CD4-positive, CD25-positive, alpha-beta regulatory T cell (primary cell): Measurements from ENCODE around the gene SMYD5. TPM values are rescaled to one million over a fixed set of nuclear protein-coding genes. Genes with fewer than 3 reads are reported as not detected.

ENCODE experiments used
- ATAC-seq, 2 donors: fragments of 150-1000 bp; cut with Tn5 transposase; one replicate each; pipeline ENCODE4 v1.10.0; 2021; ENCODE audit warnings: low read depth in 2 of 2, moderate number of reproducible peaks in 2 of 2, moderate library complexity in 1 of 2
- DNase-seq, 3 donors: peaks; one replicate each; pipeline versions ENCODE4 v3.0.0 to v3.0.0-alpha.2; 2012 to 2022; ENCODE audit warnings: mixed read lengths in 1 of 3
- H3K27ac ChIP-seq: one replicate; pipeline ENCODE4 v1.7.0; 2013; ENCODE audit warnings: mild to moderate bottlenecking, low read length; ENCODE audit not compliant: insufficient read depth, poor library complexity, severe bottlenecking
- H3K27me3 ChIP-seq: one replicate; pipeline ENCODE4 v1.7.0; 2013; ENCODE audit warnings: low read length; ENCODE audit not compliant: control insufficient read depth, insufficient read depth
- H3K36me3 ChIP-seq: one replicate; pipeline ENCODE4 v1.7.0; 2013; ENCODE audit warnings: mild to moderate bottlenecking, low read length, moderate library complexity; ENCODE audit not compliant: control insufficient read depth, insufficient read depth
- H3K4me1 ChIP-seq: 2 replicates; pipeline ENCODE4 v1.7.0; 2013; ENCODE audit warnings: mild to moderate bottlenecking, low read length; ENCODE audit not compliant: insufficient read depth, control insufficient read depth, poor library complexity, severe bottlenecking
- H3K4me3 ChIP-seq: one replicate; pipeline ENCODE4 v1.7.0; 2013; ENCODE audit warnings: low read depth, mild to moderate bottlenecking, low read length, moderate library complexity
- H3K9me3 ChIP-seq, 2 experiments: 1 replicate in 1 of 2; 2 replicates in 1 of 2; pipeline ENCODE4 v1.7.0; 2013; ENCODE audit warnings: low read length in 2 of 2, mild to moderate bottlenecking in 1 of 2, moderate library complexity in 1 of 2; ENCODE audit not compliant: control insufficient read depth in 2 of 2
- H3K27ac Mint-ChIP-seq, 3 donors: one replicate each; pipeline ENCODE4 v1.8.0; 2020 to 2022; ENCODE audit warnings: mild to moderate bottlenecking in 3 of 3, mixed read lengths in 3 of 3, moderate library complexity in 2 of 3
- H3K27me3 Mint-ChIP-seq: one replicate; pipeline ENCODE4 v1.8.0; 2022; ENCODE audit warnings: mild to moderate bottlenecking, mixed read lengths
- H3K36me3 Mint-ChIP-seq: one replicate; pipeline ENCODE4 v1.8.0; 2020; ENCODE audit warnings: mixed read lengths
- H3K4me1 Mint-ChIP-seq, 4 donors: one replicate each; pipeline ENCODE4 v1.8.0; 2020 to 2022; ENCODE audit warnings: mixed read lengths in 4 of 4, mild to moderate bottlenecking in 1 of 4
- H3K4me3 Mint-ChIP-seq, 4 donors: one replicate each; pipeline ENCODE4 v1.8.0; 2020 to 2022; ENCODE audit warnings: mild to moderate bottlenecking in 4 of 4, mixed read lengths in 4 of 4, moderate library complexity in 3 of 4
- H3K9me3 Mint-ChIP-seq, 7 donors: one replicate each; pipeline ENCODE4 v1.8.0; 2020 to 2022; ENCODE audit warnings: mixed read lengths in 7 of 7, mild to moderate bottlenecking in 3 of 7, moderate library complexity in 2 of 7
- polyA plus RNA-seq, 4 donors: library from polyadenylated mRNA; unstranded; fragments of 300-500 nt; fragmentation: Illumina TruSeq; gene quantifications; one replicate each; pipeline ENCODE4 v1.2.3, GENCODE V29; 2021
- total RNA-seq: library from RNA; stranded (reverse); gene quantifications from one replicate; pipeline ENCODE4 v1.2.3, GENCODE V29; 2022

SMYD5 gene
- total and polyA plus RNA-seq, 5 donors from 2014 or later, result 13.8 to 30.3 (median 18.5) TPM

DNA sequence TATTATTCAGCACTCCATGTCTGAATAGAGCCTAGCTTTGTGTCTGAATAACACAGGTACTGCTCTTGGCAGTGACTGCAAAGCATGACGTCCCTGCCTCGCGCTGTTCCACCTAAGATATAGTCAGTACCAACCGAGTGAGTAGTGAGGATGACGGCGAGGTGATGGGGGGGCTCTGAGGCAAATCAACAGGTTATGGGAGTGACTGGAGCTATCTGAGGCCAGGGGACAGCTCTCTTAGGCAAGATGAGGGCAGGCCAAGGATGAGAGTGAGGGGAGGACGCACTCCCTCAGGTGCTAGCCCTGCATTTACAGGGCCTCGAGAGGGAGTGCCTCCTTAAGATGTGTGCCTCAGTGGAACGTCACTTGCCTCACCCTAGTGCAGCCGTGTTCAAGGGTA is 39.8 kb upstream of the SMYD5 start:
- H3K27ac ChIP-seq, result no peak overlapping the region
- Mint-ChIP-seq H3K4me3 (peak overlapping the region in 2 of 4 donors; percentile 15 to 47), H3K4me1 (peaks cover 0 to 16% (median 9%) of the 10 kb centered on the region in 4 donors), H3K9me3 (peaks cover 0 to 3% (median 0%) of the 10 kb centered on the region in 7 donors), H3K27ac (no peak overlapping the region), H3K36me3 (no peaks in the 10 kb centered on the region), H3K27me3 (peaks cover 42% of the 10 kb centered on the region)
- H3K9me3 ChIP-seq, result no peaks in the 10 kb centered on the region
- no peaks in the 10 kb centered on the region for H3K36me3 ChIP-seq
- H3K4me1 ChIP-seq, result peaks cover 26% of the 10 kb centered on the region
- peaks cover 4% of the 10 kb centered on the region for H3K27me3 ChIP-seq
- DNase-seq (no peak), ATAC-seq (no peak)
- no peak overlapping the region for H3K4me3 ChIP-seq

- no peaks in the 10 kb centered on the region for H3K9me3 ChIP-seq
- peaks cover 26% of the 10 kb centered on the region for H3K4me1 ChIP-seq
- no peak overlapping the region for H3K27ac ChIP-seq
- H3K36me3 ChIP-seq, result no peaks in the 10 kb centered on the region
- Mint-ChIP-seq H3K9me3 (peaks cover 0 to 3% (median 0%) of the 10 kb centered on the region in 7 donors), H3K4me3 (peak overlapping the region in 2 of 4 donors; percentile 46 to 47), H3K36me3 (no peaks in the 10 kb centered on the region), H3K27ac (peak overlapping the region in 1 of 3 donors; percentile 15), H3K27me3 (peaks cover 47% of the 10 kb centered on the region), H3K4me1 (peaks cover 0 to 16% (median 9%) of the 10 kb centered on the region in 4 donors)
- H3K4me3 ChIP-seq, result no peak overlapping the region
- ATAC-seq (no peak), DNase-seq (no peak)
- H3K27me3 ChIP-seq, result peaks cover 9% of the 10 kb centered on the region
Measured at GRCh38 chr2:73174941-73175662, 38.9 kb upstream of the SMYD5 start.

- H3K27ac Mint-ChIP-seq, result no peak overlapping the region
- peak overlapping the region in 3 of 4 donors; percentile 63 to 89 (median 87) for H3K4me3 Mint-ChIP-seq
- Histone ChIP-seq H3K27ac (no peak overlapping the region), H3K36me3 (no peaks in the 10 kb centered on the region), H3K27me3 (peaks cover 9% of the 10 kb centered on the region), H3K4me1 (peaks cover 26% of the 10 kb centered on the region), H3K9me3 (no peaks in the 10 kb centered on the region), H3K4me3 (no peak overlapping the region)
- DNase-seq (peak; percentile 48 to 78 (median 65)), ATAC-seq (peak; percentile 28 to 52)
- no peaks in the 10 kb centered on the region for H3K36me3 Mint-ChIP-seq
- H3K4me1 Mint-ChIP-seq, result peaks cover 0 to 16% (median 9%) of the 10 kb centered on the region in 4 donors
- peaks cover 0 to 3% (median 0%) of the 10 kb centered on the region in 7 donors for H3K9me3 Mint-ChIP-seq
- peaks cover 51% of the 10 kb centered on the region for H3K27me3 Mint-ChIP-seq
Measured at GRCh38 chr2:73175663-73176204, 38.3 kb upstream of the SMYD5 start.

DNA sequence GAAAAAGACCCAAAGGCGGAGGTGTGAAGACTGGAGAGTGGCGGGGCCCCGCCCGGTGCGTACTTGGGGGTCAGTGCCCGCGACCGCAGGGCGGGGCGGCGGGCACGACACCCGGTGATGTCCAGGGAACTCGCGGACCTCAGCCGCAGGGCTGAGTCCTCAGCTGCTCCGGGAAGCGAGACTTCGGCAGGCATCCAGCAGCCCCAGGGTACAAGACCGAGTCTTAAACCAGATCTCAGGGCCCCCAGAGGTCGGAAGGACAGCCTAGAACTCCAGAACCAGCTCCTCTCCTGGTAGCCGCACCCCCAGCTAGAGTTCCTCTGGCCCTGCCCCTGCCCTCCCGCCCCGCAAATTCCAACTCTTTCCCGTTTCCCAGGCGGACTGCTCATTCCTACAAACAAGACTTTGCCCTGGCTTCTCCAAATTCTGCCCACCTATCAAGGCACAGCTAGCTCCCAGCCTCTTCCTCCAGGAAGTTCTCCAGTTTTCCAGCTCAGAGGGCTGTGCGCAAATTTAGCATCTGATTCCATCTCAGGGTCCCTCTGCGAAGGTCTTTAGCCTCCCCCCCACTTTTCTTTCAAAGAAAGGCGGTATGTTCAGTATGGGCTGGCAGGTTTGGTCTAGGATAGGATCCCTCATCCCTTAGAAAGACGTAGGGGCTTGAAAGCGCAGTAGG is 37.7 kb upstream of the SMYD5 start:
- Histone ChIP-seq H3K4me3 (peak overlapping the region; percentile 66), H3K4me1 (peaks cover 26% of the 10 kb centered on the region), H3K36me3 (no peaks in the 10 kb centered on the region), H3K9me3 (no peaks in the 10 kb centered on the region), H3K27me3 (peaks cover 9% of the 10 kb centered on the region), H3K27ac (no peak overlapping the region)
- peak overlapping the region; percentile 76 to 92 (median 88) for H3K4me3 Mint-ChIP-seq
- peaks cover 0 to 16% (median 9%) of the 10 kb centered on the region in 4 donors for H3K4me1 Mint-ChIP-seq
- peaks cover 0 to 3% (median 0%) of the 10 kb centered on the region in 7 donors for H3K9me3 Mint-ChIP-seq
- DNase-seq (peak in 1 of 3 donors; percentile 43), ATAC-seq (no peak)
- H3K27ac Mint-ChIP-seq, result peak overlapping the region in 1 of 3 donors; percentile 65
- H3K36me3 Mint-ChIP-seq, result no peaks in the 10 kb centered on the region
- peaks cover 58% of the 10 kb centered on the region for H3K27me3 Mint-ChIP-seq

- H3K36me3 Mint-ChIP-seq, result no peaks in the 10 kb centered on the region
- peaks cover 61% of the 10 kb centered on the region for H3K27me3 Mint-ChIP-seq
- Histone ChIP-seq H3K27ac (no peak overlapping the region), H3K4me3 (peak overlapping the region; percentile 66), H3K27me3 (peaks cover 9% of the 10 kb centered on the region), H3K36me3 (no peaks in the 10 kb centered on the region), H3K9me3 (no peaks in the 10 kb centered on the region), H3K4me1 (peaks cover 26% of the 10 kb centered on the region)
- ATAC-seq, result peak; percentile 89
- H3K27ac Mint-ChIP-seq, result peak overlapping the region in 1 of 3 donors; percentile 69
- DNase-seq, result peak; percentile 79 to 87 (median 85)
- H3K4me1 Mint-ChIP-seq, result peaks cover 0 to 16% (median 9%) of the 10 kb centered on the region in 4 donors
- peaks cover 0 to 3% (median 0%) of the 10 kb centered on the region in 7 donors for H3K9me3 Mint-ChIP-seq
- peak overlapping the region; percentile 76 to 92 (median 88) for H3K4me3 Mint-ChIP-seq
Measured at GRCh38 chr2:73176881-73177644, 37.0 kb upstream of the SMYD5 start.

DNA sequence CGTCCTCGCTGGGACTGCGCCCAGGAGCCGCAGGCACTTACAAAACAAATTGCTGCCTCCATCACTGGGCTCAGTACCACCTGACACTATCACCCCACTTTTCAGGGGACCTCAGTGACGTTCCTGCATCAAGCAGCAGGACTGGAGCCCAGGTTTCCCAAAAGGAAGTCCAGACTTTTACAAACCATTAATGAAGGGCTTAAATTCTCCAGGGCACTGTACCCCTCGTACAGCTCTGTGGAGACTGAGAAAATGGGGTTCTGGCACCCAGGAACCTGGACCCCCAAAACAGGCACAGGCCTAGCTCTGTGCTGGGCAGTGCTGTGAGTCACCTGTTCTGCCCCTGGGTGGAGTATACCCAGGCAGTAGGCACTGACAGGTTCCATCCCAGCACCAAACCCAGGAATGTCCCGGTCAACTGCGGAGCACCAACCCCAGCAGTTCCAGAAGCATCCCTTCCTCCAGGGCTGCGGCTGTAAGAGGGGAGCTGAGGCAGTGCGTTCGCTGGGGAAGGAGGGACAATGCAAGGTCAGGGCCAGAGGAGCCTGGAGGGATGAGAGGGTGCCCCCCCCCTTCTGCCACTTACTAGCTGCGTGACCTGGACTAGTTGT is 36.3 kb upstream of the SMYD5 start:
- Mint-ChIP-seq H3K27ac (no peak overlapping the region), H3K36me3 (no peaks in the 10 kb centered on the region), H3K9me3 (peaks cover 0 to 3% (median 0%) of the 10 kb centered on the region in 7 donors), H3K4me3 (peak overlapping the region; percentile 76 to 92 (median 88)), H3K4me1 (peaks cover 0 to 16% (median 9%) of the 10 kb centered on the region in 4 donors), H3K27me3 (peaks cover 67% of the 10 kb centered on the region)
- no peak overlapping the region for H3K4me3 ChIP-seq
- H3K9me3 ChIP-seq, result no peaks in the 10 kb centered on the region
- no peaks in the 10 kb centered on the region for H3K36me3 ChIP-seq
- no peak overlapping the region for H3K27ac ChIP-seq
- DNase-seq (no peak), ATAC-seq (no peak)
- H3K27me3 ChIP-seq, result peaks cover 9% of the 10 kb centered on the region
- H3K4me1 ChIP-seq, result peaks cover 26% of the 10 kb centered on the region

DNA sequence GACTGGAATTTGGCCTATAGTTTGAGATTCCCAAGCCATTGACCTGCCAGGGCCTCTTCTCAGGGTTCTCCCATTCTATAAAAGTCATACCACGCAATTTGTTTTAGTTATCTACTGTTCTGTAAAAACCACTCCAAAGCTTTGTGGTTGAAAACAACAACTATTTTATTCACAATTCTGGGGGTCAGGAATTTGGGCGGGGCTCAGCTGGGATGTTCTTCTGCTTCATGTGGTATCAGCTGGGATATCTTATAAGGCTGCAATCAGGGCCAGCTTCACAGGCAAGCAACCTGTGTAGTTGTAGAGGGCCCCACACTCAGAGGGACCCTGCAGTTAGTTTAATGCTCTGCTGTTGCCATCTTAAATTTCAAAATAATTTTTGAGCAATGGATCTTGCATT is 28.1 kb upstream of the SMYD5 start:
- peaks cover 44% of the 10 kb centered on the region for H3K27me3 Mint-ChIP-seq
- no peak for ATAC-seq
- H3K27ac Mint-ChIP-seq, result no peak overlapping the region
- H3K4me1 ChIP-seq, result no peaks in the 10 kb centered on the region
- no peak for DNase-seq
- H3K36me3 ChIP-seq, result no peaks in the 10 kb centered on the region
- H3K4me1 Mint-ChIP-seq, result no peaks in the 10 kb centered on the region
- H3K27ac ChIP-seq, result no peak overlapping the region
- peaks cover 4% of the 10 kb centered on the region for H3K27me3 ChIP-seq
- no peaks in the 10 kb centered on the region for H3K36me3 Mint-ChIP-seq
- H3K4me3 Mint-ChIP-seq, result no peak overlapping the region
- peaks cover 0 to 6% (median 0%) of the 10 kb centered on the region in 7 donors for H3K9me3 Mint-ChIP-seq
- no peak overlapping the region for H3K4me3 ChIP-seq
- H3K9me3 ChIP-seq, result no peaks in the 10 kb centered on the region
